AG10803 (cell line): ENCODE measurements around the gene SNX25.

Experiments
- DNase-seq: peaks from one replicate; pipeline ENCODE4 v3.0.0; 2010; ENCODE audit warnings: low read depth
- H3K4me3 ChIP-seq: 2 replicates; pipeline ENCODE4 v1.5.1; 2011; ENCODE audit warnings: mild to moderate bottlenecking, low read length, control low read depth
- TF ChIP-seq, protein P1 (sequence below): conservative IDR thresholded peaks from 2 replicates; pipeline ENCODE4 v1.5.1; 2011; ENCODE audit warnings: mild to moderate bottlenecking, low read length, control low read depth, inconsistent platforms

The SNX25 gene

DNA sequence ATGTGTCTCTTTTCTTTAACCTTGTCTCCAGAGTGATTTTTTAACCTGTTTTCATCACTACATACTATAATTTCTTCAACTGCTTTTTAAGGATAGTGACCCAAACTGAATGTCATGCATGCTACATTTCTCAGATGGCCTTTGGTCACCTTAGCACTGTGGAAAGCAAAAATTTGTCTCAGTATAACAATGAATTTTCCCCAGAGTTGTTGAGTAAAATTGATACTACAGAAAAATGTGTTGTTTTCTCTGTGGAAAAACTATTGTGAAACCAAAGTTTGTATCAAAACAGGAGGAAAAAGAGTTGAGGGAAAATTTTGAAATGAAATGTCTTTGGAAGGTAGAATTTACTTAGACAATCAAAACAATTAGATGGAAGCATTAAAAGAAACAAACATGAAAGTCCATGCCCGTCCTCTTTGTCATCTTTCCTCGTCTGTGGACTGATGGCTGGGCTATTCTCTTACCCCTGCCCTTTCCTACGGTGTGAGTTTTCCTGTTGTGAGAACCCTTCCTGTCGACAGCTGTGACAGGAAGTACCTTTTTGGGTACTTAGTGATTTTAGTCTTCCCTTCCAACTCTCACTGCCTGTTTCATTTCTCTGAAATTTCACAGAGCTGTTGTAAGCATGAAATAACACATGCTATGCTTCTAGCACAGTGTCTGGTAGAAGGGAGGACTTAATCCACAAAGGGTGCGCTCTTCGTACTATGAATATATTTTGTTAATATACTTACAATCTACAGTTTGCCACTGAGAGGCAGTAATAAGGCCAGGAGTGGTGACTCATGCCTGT, 135.5 kb downstream of the SNX25 start:
- TF ChIP-seq, protein P1, sequence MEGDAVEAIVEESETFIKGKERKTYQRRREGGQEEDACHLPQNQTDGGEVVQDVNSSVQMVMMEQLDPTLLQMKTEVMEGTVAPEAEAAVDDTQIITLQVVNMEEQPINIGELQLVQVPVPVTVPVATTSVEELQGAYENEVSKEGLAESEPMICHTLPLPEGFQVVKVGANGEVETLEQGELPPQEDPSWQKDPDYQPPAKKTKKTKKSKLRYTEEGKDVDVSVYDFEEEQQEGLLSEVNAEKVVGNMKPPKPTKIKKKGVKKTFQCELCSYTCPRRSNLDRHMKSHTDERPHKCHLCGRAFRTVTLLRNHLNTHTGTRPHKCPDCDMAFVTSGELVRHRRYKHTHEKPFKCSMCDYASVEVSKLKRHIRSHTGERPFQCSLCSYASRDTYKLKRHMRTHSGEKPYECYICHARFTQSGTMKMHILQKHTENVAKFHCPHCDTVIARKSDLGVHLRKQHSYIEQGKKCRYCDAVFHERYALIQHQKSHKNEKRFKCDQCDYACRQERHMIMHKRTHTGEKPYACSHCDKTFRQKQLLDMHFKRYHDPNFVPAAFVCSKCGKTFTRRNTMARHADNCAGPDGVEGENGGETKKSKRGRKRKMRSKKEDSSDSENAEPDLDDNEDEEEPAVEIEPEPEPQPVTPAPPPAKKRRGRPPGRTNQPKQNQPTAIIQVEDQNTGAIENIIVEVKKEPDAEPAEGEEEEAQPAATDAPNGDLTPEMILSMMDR = no peak
- no peak overlapping the region for H3K4me3 ChIP-seq
- DNase-seq = no peak

DNA sequence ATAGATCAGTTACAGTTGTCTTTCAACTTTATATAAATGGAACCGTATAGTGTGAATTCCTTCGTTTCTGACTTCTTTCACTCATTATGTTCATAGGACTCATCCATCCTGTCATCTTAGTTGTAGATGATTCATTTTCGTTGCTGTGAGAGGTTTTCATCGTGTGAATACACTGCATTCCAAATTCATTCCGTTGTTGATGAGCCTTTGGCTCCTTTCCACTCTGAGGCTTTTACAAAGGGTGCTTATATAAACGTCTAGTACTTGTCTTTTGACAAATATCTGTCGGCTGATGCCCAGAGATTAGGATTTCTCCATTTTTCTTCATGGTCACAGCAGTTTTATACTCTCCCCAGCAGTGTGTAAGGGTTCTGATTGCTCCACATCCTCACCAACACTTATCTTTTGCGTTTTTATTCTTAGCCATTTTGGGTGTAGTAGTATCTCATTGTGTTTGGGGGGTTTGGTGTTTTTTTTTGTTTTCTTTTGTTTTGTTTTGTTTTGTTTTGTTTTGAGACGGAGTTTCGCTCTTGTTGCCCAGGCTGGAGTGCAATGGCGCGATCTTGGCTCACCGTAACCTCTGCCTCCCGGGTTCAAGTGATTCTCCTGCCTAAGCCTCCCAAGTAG, 137.7 kb downstream of the SNX25 start:
- no peak for DNase-seq
- no peak overlapping the region for H3K4me3 ChIP-seq
- TF ChIP-seq, protein P1 = no peak

GRCh38 chr4:185351691-185352090, 142.3 kb downstream of the SNX25 start:
- no peak for DNase-seq
- TF ChIP-seq, protein P1 = no peak
- no peak overlapping the region for H3K4me3 ChIP-seq

- TF ChIP-seq, protein P1 = no peak
- no peak for DNase-seq
- H3K4me3 ChIP-seq = no peak overlapping the region
Observed at GRCh38 chr4:185352202-185352601, 142.8 kb downstream of the SNX25 start.

DNA sequence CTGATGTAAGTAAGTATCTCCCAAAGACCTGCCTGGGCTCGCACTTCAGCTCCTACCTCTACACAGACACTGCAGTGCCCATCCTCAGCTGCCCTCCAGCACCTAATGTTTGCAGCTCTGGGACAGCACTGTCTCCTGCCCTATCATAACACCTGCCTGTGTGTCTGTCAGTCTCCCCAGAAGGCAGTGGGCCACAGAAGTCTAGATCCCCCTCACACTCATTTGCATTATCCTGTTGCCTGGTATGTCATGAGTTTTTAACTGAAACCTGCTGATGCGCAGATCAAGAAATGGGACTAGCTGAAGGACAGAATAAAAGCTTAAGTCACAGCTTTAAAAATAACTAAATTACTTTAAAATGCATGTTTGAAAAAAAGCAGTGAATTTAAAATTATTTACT, 143.3 kb downstream of the SNX25 start:
- no peak for DNase-seq
- TF ChIP-seq, protein P1 = no peak
- no peak overlapping the region for H3K4me3 ChIP-seq

- H3K4me3 ChIP-seq = no peak overlapping the region
- TF ChIP-seq, protein P1 = no peak
- peak; percentile 9 for DNase-seq
Observed at GRCh38 chr4:185357211-185357610, 147.8 kb downstream of the SNX25 start.

- no peak overlapping the region for H3K4me3 ChIP-seq
- TF ChIP-seq, protein P1 = no peak
- DNase-seq = no peak
Observed at GRCh38 chr4:185357733-185358440, 148.5 kb downstream of the SNX25 start.
